Neuronal stem cell (in vitro differentiated cells): ENCODE measurements around the gene PPME1.

Experiments
- DNase-seq: peaks from one replicate; pipeline ENCODE4 v3.0.0-alpha.2; 2013; ENCODE audit warnings: low spot score
- H2AFZ ChIP-seq: one replicate; pipeline ENCODE4 v1.6.1; 2013; ENCODE audit warnings: mild to moderate bottlenecking, low read length, inconsistent platforms
- H2AK5ac ChIP-seq: 2 replicates; pipeline ENCODE4 v1.6.1; 2013; ENCODE audit warnings: low read depth, mild to moderate bottlenecking, inconsistent platforms, low read length, moderate library complexity, mixed read lengths
- H2BK120ac ChIP-seq: 2 replicates; pipeline ENCODE4 v1.6.1; 2013; ENCODE audit warnings: low read depth, mild to moderate bottlenecking, inconsistent platforms, low read length, moderate library complexity, mixed read lengths
- H2BK12ac ChIP-seq: one replicate; pipeline ENCODE4 v1.6.1; 2013; ENCODE audit warnings: low read length, inconsistent platforms
- H2BK15ac ChIP-seq: 2 replicates; pipeline ENCODE4 v1.6.1; 2013; ENCODE audit warnings: mild to moderate bottlenecking, low read length, inconsistent platforms, mixed read lengths
- H2BK5ac ChIP-seq: one replicate; pipeline ENCODE4 v1.6.1; 2013; ENCODE audit warnings: inconsistent platforms, mild to moderate bottlenecking, low read length, moderate library complexity
- H3K14ac ChIP-seq: one replicate; pipeline ENCODE4 v1.6.1; 2013; ENCODE audit warnings: low read length, inconsistent platforms
- H3K18ac ChIP-seq: 2 replicates; pipeline ENCODE4 v1.6.1; 2013; ENCODE audit warnings: low read length, inconsistent platforms
- H3K23ac ChIP-seq: 2 replicates; pipeline ENCODE4 v1.6.1; 2013; ENCODE audit warnings: low read depth, mild to moderate bottlenecking, mixed read lengths, low read length, inconsistent platforms; ENCODE audit not compliant: poor library complexity
- H3K27ac ChIP-seq: replicated peaks from 3 replicates; pipeline ENCODE4 v1.5.1; 2013; ENCODE audit warnings: low read length, inconsistent platforms
- H3K27me3 ChIP-seq, 3 experiments: 2 replicates each; pipeline ENCODE4 v1.6.1; 2013; ENCODE audit warnings: low read length in 3 of 3, mild to moderate bottlenecking in 2 of 3, inconsistent platforms in 1 of 3, low read depth in 1 of 3, mixed read lengths in 1 of 3, moderate library complexity in 1 of 3; ENCODE audit not compliant: control insufficient read depth in 3 of 3, insufficient read depth in 3 of 3
- H3K36me3 ChIP-seq, 2 donors: replicated peaks in 1 of 2; 2 replicates each; pipeline ENCODE4 v1.6.1; 2013; ENCODE audit warnings: low read length in 2 of 2; ENCODE audit not compliant: control insufficient read depth in 2 of 2, insufficient read depth in 2 of 2
- H3K4ac ChIP-seq: 2 replicates; pipeline ENCODE4 v1.6.1; 2013; ENCODE audit warnings: inconsistent platforms, mild to moderate bottlenecking, low read length, moderate library complexity
- H3K4me1 ChIP-seq, 2 donors: 1 replicate in 1 of 2; 2 replicates in 1 of 2; pipeline ENCODE4 v1.6.1; 2013; ENCODE audit warnings: low read length in 2 of 2, low read depth in 1 of 2; ENCODE audit not compliant: control insufficient read depth in 2 of 2, insufficient read depth in 1 of 2
- H3K4me2 ChIP-seq: one replicate; pipeline ENCODE4 v1.6.1; 2013; ENCODE audit warnings: mild to moderate bottlenecking, low read length, inconsistent platforms; ENCODE audit not compliant: insufficient read depth, poor library complexity, severe bottlenecking
- H3K4me3 ChIP-seq, 2 donors: 2 replicates each; pipeline ENCODE4 v1.5.1; 2013; ENCODE audit warnings: low read length in 2 of 2, mild to moderate bottlenecking in 2 of 2, inconsistent platforms in 1 of 2, moderate library complexity in 1 of 2
- H3K79me1 ChIP-seq: one replicate; pipeline ENCODE4 v1.6.1; 2013; ENCODE audit warnings: low read depth, mild to moderate bottlenecking, inconsistent platforms, low read length, moderate library complexity
- H3K9ac ChIP-seq: one replicate; pipeline ENCODE4 v1.6.1; 2013; ENCODE audit warnings: mild to moderate bottlenecking, low read depth, low read length, inconsistent platforms; ENCODE audit not compliant: poor library complexity
- H3K9me3 ChIP-seq, 2 donors: replicated peaks in 1 of 2; 2 replicates each; pipeline versions ENCODE3 to v1.6.1; 2013; ENCODE audit warnings: low read length in 2 of 2, mild to moderate bottlenecking in 2 of 2, inconsistent platforms in 1 of 2, low read depth in 1 of 2, mixed read lengths in 1 of 2, moderate library complexity in 1 of 2; ENCODE audit not compliant: control insufficient read depth in 2 of 2, insufficient read depth in 1 of 2
- H4K8ac ChIP-seq: one replicate; pipeline ENCODE4 v1.6.1; 2013; ENCODE audit warnings: low read depth, mild to moderate bottlenecking, inconsistent platforms, low read length, moderate library complexity
- H4K91ac ChIP-seq: one replicate; pipeline ENCODE4 v1.6.1; 2013; ENCODE audit warnings: low read length, low read depth, mild to moderate bottlenecking, inconsistent platforms; ENCODE audit not compliant: poor library complexity
- WGBS, 2 donors: extraction: QIAGEN DNeasy Blood & Tissue Kit; methylation state at CpG; one replicate each; pipeline ENCODE4 v1.1.7; 2013; ENCODE audit warnings: missing lambda C conversion rate in 2 of 2, mixed read lengths in 1 of 2; ENCODE audit not compliant: insufficient read length in 2 of 2, insufficient replicate concordance in 1 of 2; ENCODE audit errors: extremely low coverage in 2 of 2; 5-methylcytosine and 5-hydroxymethylcytosine counted together

Gene PPME1

DNA sequence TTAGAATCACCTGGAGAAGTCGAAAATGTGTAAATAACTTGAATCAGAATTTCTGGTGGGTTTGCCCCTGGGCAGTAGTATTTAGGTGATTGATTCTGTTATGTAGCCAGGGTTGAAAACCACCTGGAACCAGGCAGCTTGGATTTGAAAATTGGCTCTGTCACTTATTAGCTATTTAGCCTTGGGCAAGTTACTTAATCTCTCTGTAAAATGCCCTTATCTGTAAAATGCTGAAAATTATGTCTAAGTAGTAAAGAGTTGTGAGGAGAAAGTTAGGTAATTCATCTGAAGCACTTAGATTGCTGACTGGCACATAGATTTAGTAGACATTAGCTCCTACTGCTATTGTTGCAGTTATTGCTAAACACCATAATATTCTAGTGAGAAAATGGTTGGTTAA is 49.3 kb downstream of the PPME1 start:
- Histone ChIP-seq H2BK12ac (no peak overlapping the region), H2AFZ (no peak overlapping the region), H2AK5ac (no peak overlapping the region), H3K4me1 (no peaks in the 10 kb centered on the region), H4K8ac (no peak overlapping the region), H3K9me3 (peaks cover 0 to 4% of the 10 kb centered on the region in 2 donors), H3K14ac (no peak overlapping the region), H3K18ac (no peak overlapping the region), H2BK5ac (no peak overlapping the region), H3K4me2 (no peak overlapping the region), H4K91ac (no peak overlapping the region), H2BK15ac (no peak overlapping the region), H3K23ac (no peak overlapping the region), H3K27ac (no peak overlapping the region), H3K4ac (no peak overlapping the region), H3K4me3 (no peak overlapping the region), H3K9ac (no peak overlapping the region), H3K79me1 (no peaks in the 10 kb centered on the region), H2BK120ac (no peak overlapping the region), H3K36me3 (peaks cover 0 to 25% of the 10 kb centered on the region in 2 donors), H3K27me3 (no peaks in the 10 kb centered on the region)
- WGBS, 2 donors = no CpG with 5 or more reads among the region's 1 CpG
- DNase-seq = no peak

DNA sequence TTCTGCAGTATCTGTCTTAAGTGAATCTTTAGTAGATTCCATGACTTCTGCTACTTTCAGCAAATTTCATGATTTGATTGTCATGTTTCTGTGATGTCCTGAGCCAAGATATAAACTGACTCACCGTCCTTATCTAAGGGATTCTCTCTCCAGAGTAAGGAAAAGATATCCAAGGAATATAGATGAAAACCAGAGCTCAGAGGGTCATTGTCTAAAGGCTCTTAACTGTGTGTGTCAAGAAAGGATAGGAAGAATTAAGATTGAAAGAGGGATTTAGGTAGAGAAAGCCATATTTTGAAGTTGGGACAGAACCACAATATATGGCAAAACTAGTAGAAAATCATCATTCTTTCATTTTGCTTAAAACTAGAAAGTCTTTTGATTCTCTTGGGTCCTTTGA is 50.7 kb downstream of the PPME1 start:
- Histone ChIP-seq H2AFZ (no peak overlapping the region), H3K4me3 (no peak overlapping the region), H3K4ac (no peak overlapping the region), H3K23ac (no peak overlapping the region), H3K36me3 (peaks cover 0 to 20% of the 10 kb centered on the region in 2 donors), H3K4me1 (no peaks in the 10 kb centered on the region), H3K27ac (no peak overlapping the region), H3K18ac (no peak overlapping the region), H3K27me3 (no peaks in the 10 kb centered on the region), H2BK15ac (no peak overlapping the region), H3K14ac (no peak overlapping the region), H3K9me3 (peaks cover 0 to 4% of the 10 kb centered on the region in 2 donors), H4K8ac (no peak overlapping the region), H2BK5ac (no peak overlapping the region), H3K4me2 (no peak overlapping the region), H4K91ac (no peak overlapping the region), H2BK12ac (no peak overlapping the region), H3K79me1 (no peaks in the 10 kb centered on the region), H2BK120ac (no peak overlapping the region), H2AK5ac (no peak overlapping the region), H3K9ac (no peak overlapping the region)
- DNase-seq = no peak
- WGBS, 2 donors = no CpG with 5 or more reads among the region's 1 CpG

DNA sequence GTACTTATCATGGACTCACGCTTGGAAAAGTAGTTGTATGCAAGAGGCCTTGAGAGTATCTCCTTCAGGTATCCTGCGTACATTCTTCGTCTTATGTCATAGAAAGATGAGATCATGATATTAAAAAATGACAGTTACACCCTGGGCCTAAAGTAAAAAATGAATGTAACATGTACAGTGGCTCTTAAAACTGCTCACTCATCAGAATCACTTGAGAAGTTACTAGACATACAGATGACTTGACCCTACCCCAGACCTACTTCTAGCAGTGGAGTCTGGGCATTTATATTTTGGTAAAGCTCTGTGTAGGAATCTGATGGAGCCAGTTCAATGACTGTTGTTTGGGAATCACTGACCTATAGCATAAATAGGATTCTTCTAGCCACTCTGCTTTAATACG is 54.5 kb downstream of the PPME1 start:
- Histone ChIP-seq H2BK15ac (no peak overlapping the region), H3K9ac (no peak overlapping the region), H3K14ac (no peak overlapping the region), H2BK12ac (no peak overlapping the region), H3K79me1 (no peaks in the 10 kb centered on the region), H3K4ac (no peak overlapping the region), H3K27me3 (no peaks in the 10 kb centered on the region), H4K91ac (no peak overlapping the region), H3K23ac (no peak overlapping the region), H3K4me2 (no peak overlapping the region), H4K8ac (no peak overlapping the region), H3K4me3 (no peak overlapping the region), H2BK5ac (no peak overlapping the region), H3K27ac (no peak overlapping the region), H2AK5ac (no peak overlapping the region), H3K4me1 (no peaks in the 10 kb centered on the region), H3K9me3 (peaks cover 0 to 4% of the 10 kb centered on the region in 2 donors), H2AFZ (no peak overlapping the region), H2BK120ac (no peak overlapping the region), H3K36me3 (peaks cover 0 to 50% of the 10 kb centered on the region in 2 donors), H3K18ac (no peak overlapping the region)
- no peak for DNase-seq
- no CpG with 5 or more reads among the region's 4 CpGs for WGBS, 2 donors

DNA sequence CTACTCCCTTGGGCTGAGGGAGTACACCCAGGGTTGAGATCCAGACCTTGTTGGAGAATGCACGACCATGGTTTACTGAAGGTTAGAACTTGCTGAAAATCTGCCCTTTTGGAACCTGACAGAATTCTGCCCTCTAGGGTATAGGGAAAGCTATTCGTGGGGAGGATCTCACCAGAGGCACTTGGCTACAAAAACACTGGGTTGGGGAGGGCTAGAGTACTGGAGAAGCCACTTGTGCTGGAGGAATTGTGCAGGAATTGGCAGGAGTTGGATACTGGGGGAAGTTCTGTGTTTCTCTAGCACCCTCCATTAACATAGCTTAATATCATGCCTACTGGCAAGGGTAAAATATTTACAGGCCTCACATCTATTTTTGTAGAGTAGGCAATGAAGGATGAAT is 55.8 kb downstream of the PPME1 start:
- no peak overlapping the region for H2BK12ac ChIP-seq
- no peak overlapping the region for H2AK5ac ChIP-seq
- H3K23ac ChIP-seq = no peak overlapping the region
- no peaks in the 10 kb centered on the region for H3K27me3 ChIP-seq
- H2BK15ac ChIP-seq = no peak overlapping the region
- H3K18ac ChIP-seq = no peak overlapping the region
- H2BK120ac ChIP-seq = no peak overlapping the region
- H3K9ac ChIP-seq = no peak overlapping the region
- H3K4me3 ChIP-seq = no peak overlapping the region
- no peak overlapping the region for H2AFZ ChIP-seq
- no peaks in the 10 kb centered on the region for H3K4me1 ChIP-seq
- peaks cover 0 to 3% of the 10 kb centered on the region in 2 donors for H3K9me3 ChIP-seq
- no CpG with 5 or more reads among the region's 2 CpGs for WGBS, 2 donors
- H3K79me1 ChIP-seq = no peaks in the 10 kb centered on the region
- no peak for DNase-seq
- H3K27ac ChIP-seq = no peak overlapping the region
- H4K8ac ChIP-seq = no peak overlapping the region
- no peak overlapping the region for H3K14ac ChIP-seq
- H3K4ac ChIP-seq = no peak overlapping the region
- H4K91ac ChIP-seq = no peak overlapping the region
- no peak overlapping the region for H3K4me2 ChIP-seq
- peaks cover 2 to 64% of the 10 kb centered on the region in 2 donors for H3K36me3 ChIP-seq
- no peak overlapping the region for H2BK5ac ChIP-seq
